ENCODE results near the gene OS9.
"Not testable (repeated sequence)": the region's sequence is repeated elsewhere in the genome, so short reads cannot be mapped to it uniquely, and the experiment has no call there.

OS9 gene, protein sequence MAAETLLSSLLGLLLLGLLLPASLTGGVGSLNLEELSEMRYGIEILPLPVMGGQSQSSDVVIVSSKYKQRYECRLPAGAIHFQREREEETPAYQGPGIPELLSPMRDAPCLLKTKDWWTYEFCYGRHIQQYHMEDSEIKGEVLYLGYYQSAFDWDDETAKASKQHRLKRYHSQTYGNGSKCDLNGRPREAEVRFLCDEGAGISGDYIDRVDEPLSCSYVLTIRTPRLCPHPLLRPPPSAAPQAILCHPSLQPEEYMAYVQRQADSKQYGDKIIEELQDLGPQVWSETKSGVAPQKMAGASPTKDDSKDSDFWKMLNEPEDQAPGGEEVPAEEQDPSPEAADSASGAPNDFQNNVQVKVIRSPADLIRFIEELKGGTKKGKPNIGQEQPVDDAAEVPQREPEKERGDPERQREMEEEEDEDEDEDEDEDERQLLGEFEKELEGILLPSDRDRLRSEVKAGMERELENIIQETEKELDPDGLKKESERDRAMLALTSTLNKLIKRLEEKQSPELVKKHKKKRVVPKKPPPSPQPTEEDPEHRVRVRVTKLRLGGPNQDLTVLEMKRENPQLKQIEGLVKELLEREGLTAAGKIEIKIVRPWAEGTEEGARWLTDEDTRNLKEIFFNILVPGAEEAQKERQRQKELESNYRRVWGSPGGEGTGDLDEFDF

DNA sequence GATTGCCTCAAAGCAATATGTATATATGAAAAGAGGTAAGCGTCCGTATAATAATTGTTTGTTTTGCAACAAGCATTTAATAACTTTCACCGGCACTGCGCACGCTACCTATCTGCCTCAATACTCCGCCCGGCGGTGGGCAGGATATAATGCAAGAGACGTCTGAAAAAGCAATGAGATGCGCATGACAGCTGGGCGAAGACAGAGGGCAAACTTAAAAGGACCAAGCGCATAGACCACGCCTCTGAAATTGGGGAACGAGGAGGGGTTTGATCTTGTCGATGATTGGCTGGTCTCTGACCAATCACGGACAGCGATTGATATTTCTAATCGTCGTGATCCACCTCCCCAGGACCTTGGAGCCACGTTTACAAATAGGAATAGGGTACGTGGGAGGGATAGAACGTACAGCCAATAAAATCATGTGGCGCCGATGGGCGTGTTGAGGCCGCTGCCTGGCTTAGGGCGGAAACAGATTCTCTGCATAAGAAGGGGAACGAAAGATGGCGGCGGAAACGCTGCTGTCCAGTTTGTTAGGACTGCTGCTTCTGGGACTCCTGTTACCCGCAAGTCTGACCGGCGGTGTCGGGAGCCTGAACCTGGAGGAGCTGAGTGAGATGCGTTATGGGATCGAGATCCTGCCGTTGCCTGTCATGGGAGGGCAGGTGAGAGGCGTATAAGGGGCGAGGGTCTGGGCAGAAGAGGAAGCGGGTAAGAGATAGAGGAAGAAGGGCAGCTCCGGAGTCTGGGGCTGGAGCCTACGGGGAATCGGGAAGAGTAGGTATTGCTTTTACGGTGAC lies at the start of gene OS9:
TSS of gene OS9 (plus strand) at position 474 of the 800 bp plus-strand sequence. CDS start at position 504, 30 bp downstream.
- peak; percentile 98 for FAIRE-seq
- TF ChIP-seq POLR2A (IDR thresholded peaks at IDR 0.05; ENCODE audit: low read depth, low read length): peak; percentile 77

DNA sequence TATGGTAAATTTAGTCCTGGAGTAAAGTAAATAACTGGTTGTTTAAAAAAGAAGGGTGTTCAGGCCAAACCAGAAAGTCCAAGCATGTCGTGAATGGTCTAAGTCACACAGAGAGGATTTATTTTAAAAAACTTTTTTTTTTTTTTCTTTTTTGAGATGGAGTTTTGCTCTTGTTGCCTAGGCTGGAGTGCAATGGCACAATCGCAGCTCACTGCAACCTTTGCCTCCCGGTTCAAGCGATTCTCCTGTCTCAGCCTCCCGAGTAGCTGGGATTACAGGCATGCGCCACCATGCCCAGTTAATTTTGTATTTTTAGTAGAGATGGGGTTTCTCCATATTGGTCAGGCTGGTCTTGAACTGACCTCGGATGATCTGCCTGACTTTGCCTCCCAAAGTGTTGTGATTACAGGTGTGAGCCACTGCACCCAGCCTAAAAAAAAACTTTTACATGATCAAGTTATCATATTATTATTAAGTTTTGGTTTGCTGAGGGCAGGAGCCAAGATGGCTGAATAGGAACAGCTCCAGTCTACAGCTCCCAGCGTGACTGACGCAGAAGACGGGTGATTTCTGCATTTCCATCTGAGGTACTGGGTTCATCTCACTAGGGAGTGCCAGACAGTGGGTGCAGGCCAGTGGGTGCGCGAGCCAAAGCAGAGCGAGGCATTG lies 47.8 kb upstream of the OS9 start:
- FAIRE-seq; DNase-seq (ENCODE audit: insufficient read length, low spot score): not testable (repeated sequence)

More for the DNA sequence above, at the start of gene OS9:
- DNase-seq (ENCODE audit: insufficient read length, low spot score): peak; percentile 90

DNA sequence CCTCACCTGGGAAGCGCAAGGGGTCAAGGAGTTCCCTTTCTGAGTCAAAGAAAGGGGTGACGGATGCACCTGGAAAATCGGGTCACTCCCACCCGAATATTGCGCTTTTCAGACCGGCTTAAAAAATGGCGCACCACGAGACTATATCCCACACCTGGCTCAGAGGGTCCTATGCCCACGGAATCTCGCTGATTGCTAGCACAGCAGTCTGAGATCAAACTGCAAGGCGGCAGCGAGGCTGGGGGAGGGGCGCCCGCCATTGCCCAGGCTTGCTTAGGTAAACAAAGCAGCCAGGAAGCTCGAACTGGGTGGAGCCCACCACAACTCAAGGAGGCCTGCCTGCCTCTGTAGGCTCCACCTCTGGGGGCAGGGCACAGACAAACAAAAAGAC lies 47.3 kb upstream of the OS9 start:
- not testable (repeated sequence) for FAIRE-seq; DNase-seq (ENCODE audit: insufficient read length, low spot score)

DNA sequence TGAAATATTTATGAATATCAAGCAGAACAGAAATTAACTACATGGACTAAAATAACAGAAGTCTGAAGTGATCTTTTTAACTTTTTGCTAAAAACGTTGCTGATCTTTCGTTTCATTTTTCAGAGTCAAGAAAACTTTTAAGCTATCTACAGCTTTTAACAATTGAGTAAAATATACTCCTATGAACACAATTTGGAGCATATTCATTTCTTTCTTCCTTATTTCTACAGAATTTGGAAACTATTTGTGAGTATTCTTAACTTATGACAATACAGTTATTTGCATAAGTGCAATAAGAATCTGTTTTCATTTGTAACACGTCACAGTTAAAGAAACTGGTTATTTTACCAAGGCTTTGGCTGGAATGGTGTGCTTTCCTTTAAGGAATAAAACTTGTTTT lies 39.9 kb upstream of the OS9 start:
- DNase-seq (ENCODE audit: insufficient read length, low spot score) (no peak), FAIRE-seq (no peak)
- no peak for TF ChIP-seq POLR2A (IDR thresholded peaks at IDR 0.05; ENCODE audit: low read depth, low read length)

DNA sequence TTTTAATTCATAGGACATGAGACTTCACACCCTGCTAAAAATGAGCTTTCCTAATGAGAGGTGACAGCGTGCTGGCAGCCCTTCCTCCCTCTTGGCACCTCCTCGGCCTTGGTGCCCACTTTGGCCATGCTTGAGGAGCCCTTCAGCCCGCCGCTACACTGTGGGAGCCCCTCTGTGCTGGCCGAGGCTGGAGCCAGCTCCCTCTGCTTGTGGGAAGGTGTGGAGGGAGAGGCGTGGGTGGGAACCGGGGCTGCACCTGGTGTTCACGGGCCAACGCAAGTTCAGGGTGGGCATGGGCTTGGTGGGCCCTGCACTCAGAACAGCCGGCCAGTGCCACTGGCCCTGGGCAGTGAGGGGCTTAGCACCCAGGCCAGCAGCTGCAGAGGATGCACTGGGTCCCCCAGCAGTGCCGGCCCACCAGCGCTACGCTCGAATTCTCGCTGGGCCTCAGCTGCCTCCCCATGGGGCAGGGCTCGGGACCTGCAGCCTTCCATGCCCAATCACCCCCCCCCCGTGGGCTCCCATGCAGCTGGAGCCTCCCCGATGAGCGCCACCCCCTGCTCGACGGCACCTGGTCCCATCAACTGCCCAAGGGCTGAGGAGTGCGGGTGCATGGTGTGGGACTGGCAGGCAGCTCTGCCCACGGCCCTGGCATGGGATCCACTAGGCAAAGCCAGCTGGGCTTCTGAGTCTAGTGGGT lies 38.2 kb upstream of the OS9 start:
- no peak for DNase-seq (ENCODE audit: insufficient read length, low spot score)
- FAIRE-seq: no peak
- no peak for TF ChIP-seq POLR2A (IDR thresholded peaks at IDR 0.05; ENCODE audit: low read depth, low read length)

DNA sequence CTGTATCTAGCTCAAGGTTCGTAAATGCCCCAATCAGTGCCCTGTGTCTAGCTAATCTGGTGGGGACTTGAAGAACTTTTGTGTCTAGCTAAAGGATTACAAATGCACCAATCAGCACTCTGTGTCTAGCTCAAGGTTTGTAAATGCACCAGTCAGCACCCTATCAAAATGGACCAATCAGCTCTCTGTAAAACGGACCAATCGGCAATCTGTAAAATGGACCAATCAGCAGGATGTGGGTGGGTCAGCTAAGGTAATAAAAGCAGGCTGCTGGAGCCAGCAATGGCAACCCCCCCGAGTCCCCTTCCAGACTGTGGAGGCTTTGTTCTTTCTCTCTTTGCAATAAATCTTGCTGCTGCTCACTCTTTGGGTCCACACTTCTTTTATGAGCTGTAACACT lies 37.5 kb upstream of the OS9 start:
- not testable (repeated sequence) for DNase-seq (ENCODE audit: insufficient read length, low spot score); FAIRE-seq

DNA sequence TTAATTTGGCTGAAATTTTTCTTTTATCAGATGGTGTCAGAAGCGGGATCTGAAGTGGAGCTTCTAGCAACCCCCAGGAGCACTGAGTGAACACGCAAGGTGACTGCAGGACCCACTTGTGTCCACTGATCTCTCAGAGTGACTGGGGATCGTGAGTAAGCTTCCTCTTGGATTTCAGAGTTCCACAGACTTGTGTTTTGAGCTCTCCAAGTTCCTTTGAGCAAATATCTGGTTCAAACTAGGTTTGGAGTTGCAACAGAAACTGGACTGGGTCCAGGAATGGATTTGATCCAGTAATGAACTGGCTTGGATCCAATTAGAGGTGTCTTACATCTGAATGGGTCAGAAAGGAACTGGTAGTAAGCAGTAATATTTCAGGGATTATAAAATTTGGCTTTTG lies 36.2 kb upstream of the OS9 start:
- FAIRE-seq (no peak), DNase-seq (ENCODE audit: insufficient read length, low spot score) (no peak)
- no peak for TF ChIP-seq POLR2A (IDR thresholded peaks at IDR 0.05; ENCODE audit: low read depth, low read length)

DNA sequence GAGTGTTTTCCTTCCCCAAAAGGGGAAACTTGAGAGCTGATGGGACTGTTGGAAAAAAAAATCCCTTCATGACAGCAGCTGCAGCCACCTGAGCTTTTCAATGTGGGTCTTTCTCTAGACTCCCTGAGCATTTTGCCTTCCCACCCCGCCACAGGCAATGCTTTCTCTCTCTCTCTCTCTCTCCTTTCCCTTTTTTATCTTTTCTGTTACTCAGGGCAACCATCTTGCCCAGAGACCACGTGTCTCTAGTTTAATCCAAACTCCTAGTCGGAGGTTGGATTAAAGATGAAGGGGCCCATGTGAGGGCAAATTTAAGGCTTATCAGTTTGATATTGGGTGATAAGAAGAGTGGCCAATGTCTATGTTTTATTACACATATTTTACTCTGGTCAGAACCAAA lies 35.0 kb upstream of the OS9 start:
- DNase-seq (ENCODE audit: insufficient read length, low spot score) (no peak), FAIRE-seq (no peak)
- TF ChIP-seq POLR2A (IDR thresholded peaks at IDR 0.05; ENCODE audit: low read depth, low read length): no peak

DNA sequence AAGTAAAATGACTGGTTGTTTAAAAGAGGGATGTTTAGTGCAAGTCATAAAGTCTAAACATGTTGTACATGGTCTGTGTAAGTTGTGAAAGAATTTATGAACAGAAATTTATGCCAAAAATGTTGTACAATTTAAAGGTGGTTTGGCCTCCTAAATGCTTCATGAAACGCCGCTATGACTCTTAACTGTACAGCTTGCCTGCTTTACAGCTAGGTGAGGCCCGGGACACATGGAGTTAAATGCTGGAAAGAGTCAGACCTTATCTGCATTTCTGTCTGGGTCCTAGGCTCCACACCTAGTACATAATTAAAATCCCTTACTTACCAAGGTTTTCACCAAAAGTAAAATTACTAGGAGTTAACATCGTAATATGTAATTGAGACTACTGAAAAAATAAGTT lies 32.6 kb upstream of the OS9 start:
- DNase-seq (ENCODE audit: insufficient read length, low spot score) (no peak), FAIRE-seq (no peak)
- no peak for TF ChIP-seq POLR2A (IDR thresholded peaks at IDR 0.05; ENCODE audit: low read depth, low read length)

DNA sequence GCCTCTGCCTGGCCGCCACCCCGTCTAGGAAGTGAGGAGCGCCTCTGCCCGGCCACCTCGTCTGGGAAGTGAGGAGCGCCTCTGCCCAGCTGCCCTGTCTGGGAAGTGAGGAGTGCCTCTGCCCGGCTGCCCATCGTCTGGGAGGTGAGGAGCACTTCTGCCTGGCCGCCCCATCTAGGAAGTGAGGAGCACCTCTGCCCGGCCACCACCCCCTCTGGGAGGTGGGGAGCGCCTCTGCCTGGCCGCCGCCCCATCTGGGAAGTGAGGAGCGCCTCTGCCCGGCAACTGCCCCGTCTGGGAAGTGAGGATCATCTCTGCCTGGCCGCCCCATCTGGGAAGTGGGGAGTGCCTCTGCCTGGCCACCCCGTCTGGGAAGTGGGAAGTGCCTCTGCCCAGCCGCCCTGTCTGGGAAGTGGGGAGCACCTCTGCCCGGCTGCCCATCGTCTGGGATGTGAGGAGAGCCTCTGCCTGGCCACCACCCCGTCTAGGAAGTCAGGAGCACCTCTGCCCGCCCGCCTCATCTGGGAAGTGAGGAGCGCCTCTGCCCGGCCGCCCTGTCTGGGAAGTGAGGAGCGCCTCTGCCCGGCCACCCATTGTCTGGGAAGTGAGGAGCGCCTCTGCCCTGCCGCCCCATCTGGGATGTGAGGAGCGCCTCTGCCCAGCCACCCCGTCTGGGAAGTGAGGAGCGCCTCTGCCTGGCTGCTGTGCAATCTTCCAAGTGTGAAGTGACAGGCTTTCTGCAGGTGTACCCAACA lies 28.7 kb upstream of the OS9 start:
- FAIRE-seq; DNase-seq (ENCODE audit: insufficient read length, low spot score): not testable (repeated sequence)

DNA sequence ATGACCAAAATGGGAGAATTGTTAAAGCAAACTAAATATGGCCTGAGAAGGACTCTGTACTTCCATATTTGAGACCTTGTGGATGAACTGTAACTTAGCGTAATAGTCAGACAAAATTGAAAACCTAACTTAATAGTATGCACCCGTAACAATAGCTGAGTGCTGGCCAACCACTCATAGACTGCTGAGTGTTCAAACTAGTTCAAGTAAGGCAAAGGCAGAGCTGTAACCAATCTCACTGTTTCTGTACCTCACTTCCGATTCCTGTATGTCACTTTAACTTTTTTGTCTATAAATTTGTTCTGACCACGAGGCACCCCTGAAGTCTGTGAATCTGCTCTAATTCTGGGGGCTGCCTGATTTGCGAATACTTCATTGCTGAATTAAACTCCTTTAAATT lies 27.0 kb upstream of the OS9 start:
- no peak for TF ChIP-seq POLR2A (IDR thresholded peaks at IDR 0.05; ENCODE audit: low read depth, low read length)
- DNase-seq (ENCODE audit: insufficient read length, low spot score): no peak
- FAIRE-seq: no peak

DNA sequence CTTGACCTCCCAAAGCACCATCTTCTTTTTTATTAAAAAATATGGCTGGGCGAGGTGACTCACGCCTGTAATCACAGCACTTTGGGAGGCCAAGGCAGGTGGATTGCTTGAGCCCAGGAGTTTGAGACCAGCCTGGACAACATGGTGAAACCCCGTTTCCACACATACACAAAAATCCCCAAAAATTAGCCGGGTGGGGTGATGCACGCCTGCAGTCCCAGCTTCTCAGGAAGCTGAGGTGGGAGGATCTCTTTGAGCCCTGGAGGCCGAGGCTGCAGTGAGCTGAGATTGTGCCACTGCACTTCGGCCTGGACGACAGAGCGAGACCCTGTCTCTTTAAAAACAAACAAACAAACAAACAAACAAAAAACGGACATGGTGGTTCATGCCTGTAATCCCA lies 24.2 kb upstream of the OS9 start:
- not testable (repeated sequence) for FAIRE-seq; DNase-seq (ENCODE audit: insufficient read length, low spot score)

DNA sequence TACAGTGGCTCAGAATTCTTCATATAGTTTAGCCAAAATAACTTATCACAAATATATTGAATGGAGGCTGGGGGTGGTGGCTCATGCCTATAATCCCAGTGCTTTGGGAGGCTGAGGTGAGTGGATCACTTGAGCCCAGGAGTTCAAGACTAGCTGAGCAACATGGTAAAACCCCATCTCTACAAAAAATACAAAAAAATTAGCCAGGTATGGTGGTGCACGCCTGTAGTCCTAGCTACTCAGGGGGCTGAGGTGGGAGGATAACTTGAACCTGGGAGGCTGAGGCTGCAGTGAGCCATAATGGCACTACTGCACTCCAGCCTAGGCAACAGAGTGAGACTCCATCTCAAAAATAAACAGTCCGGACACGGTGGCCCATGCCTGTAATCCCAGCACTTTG lies 22.1 kb upstream of the OS9 start:
- not testable (repeated sequence) for FAIRE-seq; DNase-seq (ENCODE audit: insufficient read length, low spot score)
